HG02571 (cell line): ENCODE measurements around the gene GDPGP1.
"Not testable (repeated sequence)": the region's sequence is repeated elsewhere in the genome, so short reads cannot be mapped to it uniquely, and the experiment has no call there.

ENCODE experiments used
- ATAC-seq: cut with Tn5 transposase; IDR thresholded peaks from one replicate; pipeline ENCODE4 v1.9.1; 2021; ENCODE audit warnings: mild to moderate bottlenecking, moderate library complexity; ENCODE audit not compliant: unreplicated experiment

GDPGP1 gene

GRCh38 chr15:90249203-90249863 lies 15.3 kb downstream of the GDPGP1 start, which contains the start of gene TTLL13:
TTLL13 (plus strand) TSS chr15:90249556; CDS start chr15:90250631, 1,075 bp downstream.
- ATAC-seq: peak; percentile 86

DNA sequence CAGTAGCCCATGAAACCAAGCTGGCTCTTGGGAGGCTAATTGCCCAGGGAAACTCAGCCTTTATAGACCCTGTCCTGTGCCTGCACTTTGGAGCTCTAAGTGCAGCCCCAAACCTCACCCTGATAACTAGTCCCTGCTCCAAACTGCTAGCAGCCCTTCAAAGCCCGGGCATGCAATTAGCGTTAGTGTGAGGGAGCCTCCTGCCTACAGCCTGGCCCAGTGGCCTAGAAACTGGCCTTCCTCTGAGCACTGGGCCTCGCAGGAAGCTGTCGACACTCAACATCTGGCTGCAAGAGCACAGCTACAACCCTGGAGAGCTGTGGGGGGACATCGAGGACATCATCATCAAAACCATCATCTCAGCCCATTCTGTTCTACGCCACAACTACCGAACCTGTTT lies 23.8 kb downstream of the GDPGP1 start:
- ATAC-seq: no peak

DNA sequence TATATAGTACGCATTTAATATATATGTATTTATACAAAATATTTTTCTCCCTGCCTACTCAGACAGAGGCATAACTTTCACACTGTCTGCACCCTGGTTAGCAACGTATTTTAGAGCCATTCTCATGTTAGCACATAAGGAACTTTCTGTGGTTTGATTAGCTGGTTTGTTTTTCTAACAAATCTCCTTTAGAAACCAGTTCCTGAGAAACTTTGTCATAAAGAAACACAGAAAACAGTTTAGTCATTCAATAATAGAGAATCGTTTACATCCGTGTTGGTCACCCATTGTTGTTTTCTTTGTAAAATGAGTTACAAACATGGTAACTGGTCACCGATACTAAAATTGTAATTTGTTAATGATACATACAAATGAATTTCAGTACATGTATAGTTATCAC lies 25.5 kb downstream of the GDPGP1 start:
- ATAC-seq: peak; percentile 54

GRCh38 chr15:90260731-90261130 lies 26.7 kb downstream of the GDPGP1 start:
- not testable (repeated sequence) for ATAC-seq

GRCh38 chr15:90261811-90262210 lies 27.8 kb downstream of the GDPGP1 start:
- ATAC-seq: no peak

- ATAC-seq: no peak
Measured at GRCh38 chr15:90262426-90262825, 28.4 kb downstream of the GDPGP1 start.

DNA sequence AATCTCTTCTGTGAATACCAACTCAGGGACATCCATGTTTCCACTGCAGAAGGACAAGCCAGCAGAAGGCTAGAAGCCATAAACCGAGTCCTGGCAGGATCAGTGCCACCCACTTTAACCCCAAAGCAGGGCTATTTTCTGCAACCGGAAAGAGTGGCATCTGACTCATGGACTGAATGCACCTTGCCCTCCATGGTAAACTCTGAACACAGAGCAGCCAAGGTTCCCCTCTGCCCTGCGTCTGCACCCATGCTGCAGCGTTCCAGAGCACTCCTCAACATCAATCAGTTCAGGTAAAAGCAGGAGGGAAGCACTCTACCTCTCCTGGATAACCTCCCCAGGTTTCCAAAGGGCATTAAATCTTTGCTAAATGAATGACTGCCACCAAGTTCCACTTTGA lies 30.7 kb downstream of the GDPGP1 start:
- ATAC-seq: no peak

DNA sequence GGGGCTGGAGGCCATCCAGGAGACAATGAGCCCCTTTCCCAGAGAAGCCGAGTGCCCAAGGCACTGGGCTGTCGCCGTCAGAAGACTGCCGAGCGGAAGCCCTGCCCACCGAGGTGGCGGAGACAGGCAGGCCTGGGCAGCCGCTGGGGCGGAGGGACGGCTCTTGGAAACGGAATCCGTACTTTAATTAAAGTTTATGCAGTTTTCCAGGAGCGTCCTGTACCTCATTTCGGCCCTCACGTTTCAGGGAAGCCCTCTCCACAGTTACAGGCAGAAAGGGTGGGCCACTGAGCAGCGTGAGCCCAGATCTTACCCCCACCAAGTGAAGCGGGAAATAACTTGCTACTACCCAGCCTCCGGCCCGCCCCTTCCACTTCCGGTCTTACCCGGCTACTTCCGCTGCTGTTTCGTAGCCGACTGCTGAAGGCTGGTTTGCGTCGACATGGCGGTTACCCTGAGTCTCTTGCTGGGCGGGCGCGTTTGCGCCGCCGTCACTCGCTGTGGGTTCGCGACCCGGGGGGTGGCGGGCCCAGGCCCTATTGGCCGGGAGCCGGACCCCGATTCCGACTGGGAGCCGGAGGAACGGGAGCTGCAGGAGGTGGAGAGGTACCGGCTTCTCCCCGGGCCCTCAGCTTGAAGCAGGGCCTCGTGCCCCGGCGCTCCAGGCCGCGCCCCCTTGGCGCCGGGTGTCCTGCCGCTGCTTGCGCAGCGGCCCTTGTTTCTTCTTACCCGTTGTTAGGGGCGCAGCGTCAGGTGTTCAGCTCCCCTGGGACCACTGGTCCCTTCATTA lies 31.5 kb downstream of the GDPGP1 start, which contains the start of gene NGRN:
NGRN (plus strand) TSS at position 402 of the 790 bp plus-strand sequence; CDS start at position 443, 41 bp downstream.
- ATAC-seq: peak; percentile 96

DNA sequence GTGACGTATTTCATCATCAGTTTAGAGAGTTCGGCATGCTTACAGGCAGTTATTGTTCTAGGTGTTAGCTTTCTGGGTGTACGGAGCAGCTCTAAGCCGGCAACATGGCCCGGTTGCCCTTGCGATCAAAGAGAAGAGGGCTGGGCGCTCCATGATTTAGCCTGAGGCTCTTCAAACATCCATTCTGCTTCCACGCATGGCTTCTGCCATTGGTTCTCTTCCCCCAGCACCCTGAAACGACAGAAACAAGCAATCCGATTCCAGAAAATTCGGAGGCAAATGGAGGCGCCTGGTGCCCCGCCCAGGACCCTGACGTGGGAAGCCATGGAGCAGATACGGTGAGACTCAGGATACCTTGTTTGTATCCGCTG lies 32.0 kb downstream of the GDPGP1 start:
- peak; percentile 26 for ATAC-seq

- ATAC-seq: no peak
Measured at GRCh38 chr15:90266485-90266884, 32.5 kb downstream of the GDPGP1 start.

- ATAC-seq: no peak
Measured at GRCh38 chr15:90268415-90268814, 34.4 kb downstream of the GDPGP1 start.

- ATAC-seq: no peak
Measured at GRCh38 chr15:90270502-90271150, 36.6 kb downstream of the GDPGP1 start.

DNA sequence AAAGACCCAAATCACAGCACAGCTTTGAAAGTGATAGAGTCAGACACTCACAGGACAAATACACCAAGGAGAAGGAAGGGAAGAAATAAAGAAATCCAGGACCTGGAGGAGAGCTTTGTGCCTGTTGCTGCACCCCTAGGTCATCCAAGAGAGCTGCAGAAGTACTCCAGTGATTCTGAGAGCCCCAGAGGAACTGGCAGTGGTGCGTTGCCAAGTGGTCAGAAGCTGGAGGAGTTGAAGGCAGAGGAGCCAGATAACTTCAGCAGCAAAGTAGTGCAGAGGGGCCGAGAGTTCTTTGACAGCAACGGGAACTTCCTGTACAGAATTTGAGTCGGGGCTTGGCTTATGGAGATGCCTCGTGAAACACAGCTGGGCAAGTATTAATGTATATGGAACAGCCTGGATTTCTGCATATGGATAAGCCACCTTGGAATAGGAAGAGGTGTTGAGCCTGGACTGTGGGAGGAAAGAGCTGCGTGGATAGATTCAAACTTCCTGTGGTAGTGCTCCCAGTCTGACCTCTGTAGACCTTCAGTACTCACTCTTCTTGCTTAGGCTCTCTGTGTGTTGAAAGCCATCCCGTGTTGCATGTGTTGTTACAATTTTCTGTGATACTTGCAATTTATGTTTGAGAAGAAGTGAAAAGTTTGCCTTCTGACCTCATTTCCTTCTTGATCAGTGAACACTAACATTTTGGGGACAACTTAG lies 37.6 kb downstream of the GDPGP1 start:
- ATAC-seq: no peak

DNA sequence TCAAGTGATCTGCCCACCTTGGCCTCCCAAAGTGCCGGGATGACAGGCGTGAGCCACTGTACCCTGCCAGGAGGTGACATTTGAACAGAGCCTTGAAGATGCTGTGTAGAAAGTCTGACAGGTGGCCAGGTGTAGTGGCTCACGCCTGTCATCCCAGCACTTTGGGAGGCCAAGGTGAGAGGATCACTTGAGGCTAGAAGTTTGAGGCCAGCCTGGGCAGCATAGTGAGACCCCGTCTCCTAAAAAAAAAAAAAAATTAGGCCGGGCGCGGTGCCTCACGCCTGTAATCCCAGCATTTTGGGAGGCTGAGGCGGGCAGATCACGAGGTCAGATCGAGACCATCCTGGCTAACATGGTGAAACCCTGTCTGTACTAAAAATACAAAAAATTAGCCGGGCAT lies 44.5 kb downstream of the GDPGP1 start:
- ATAC-seq: not testable (repeated sequence)

- ATAC-seq: not testable (repeated sequence)
Measured at GRCh38 chr15:90280743-90281142, 46.7 kb downstream of the GDPGP1 start.

- not testable (repeated sequence) for ATAC-seq
Measured at GRCh38 chr15:90281637-90282036, 47.6 kb downstream of the GDPGP1 start.

DNA sequence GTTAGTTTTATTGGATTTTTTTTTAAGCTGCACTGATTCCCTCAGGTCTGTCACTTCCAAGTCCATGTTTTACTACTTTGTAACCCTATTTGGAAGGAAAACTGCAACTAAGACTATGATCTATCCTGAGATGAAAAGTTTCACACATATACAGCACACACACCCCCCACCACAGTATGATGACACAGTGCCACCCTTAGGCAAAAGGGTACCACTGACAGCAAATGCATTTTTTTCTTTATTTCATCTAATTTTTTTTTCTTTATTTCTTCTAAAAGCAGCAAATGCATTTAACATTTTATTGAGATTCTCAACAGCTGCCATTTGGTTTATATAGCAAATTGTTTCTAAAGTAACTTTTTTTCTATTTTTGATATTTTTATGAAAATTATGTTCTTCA lies 52.7 kb downstream of the GDPGP1 start:
- no peak for ATAC-seq

- no peak for ATAC-seq
Measured at GRCh38 chr15:90287101-90287500, 53.1 kb downstream of the GDPGP1 start.

GRCh38 chr15:90287946-90288345 lies 53.9 kb downstream of the GDPGP1 start:
- ATAC-seq: no peak

- ATAC-seq: no peak
Measured at GRCh38 chr15:90291679-90292356, 57.8 kb downstream of the GDPGP1 start.
